Activated CD8-positive, alpha-beta memory T cell treated with anti-CD3 and anti-CD28 coated beads, Interleukin-2, amount 10 ng/mL, durations not matched to agents 7 days and 5 days (primary cell): ENCODE measurements around the gene FBN2. TPM values are rescaled to one million over a fixed set of nuclear protein-coding genes. Genes with fewer than 3 reads are reported as not detected.
"Not testable (repeated sequence)": the region's sequence is repeated elsewhere in the genome, so short reads cannot be mapped to it uniquely, and the experiment has no call there.

Experiments used
- ATAC-seq: fragments of 150-1000 bp; cut with Tn5 transposase; one replicate; pipeline ENCODE4 v1.10.0; 2021; ENCODE audit warnings: moderate library complexity
- CTCF ChIA-PET: fragments of 350-600 bp; sonication (Branson Sonifier 250); formaldehyde crosslinking; loops from one replicate; lab custom pipeline; 2021; ENCODE audit warnings: antibody characterized with exemption; lab: Charles Lee
- DNase-seq: peaks from one replicate; pipeline ENCODE4 v3.0.0-alpha.2; 2020
- H3K27ac Mint-ChIP-seq: one replicate; pipeline ENCODE4 v1.8.0; 2021; ENCODE audit warnings: mild to moderate bottlenecking, mixed read lengths
- H3K27me3 Mint-ChIP-seq: one replicate; pipeline ENCODE4 v1.8.0; 2021; ENCODE audit warnings: mixed read lengths
- H3K36me3 Mint-ChIP-seq: one replicate; pipeline ENCODE4 v1.8.0; 2021; ENCODE audit warnings: mild to moderate bottlenecking, mixed read lengths
- H3K4me1 Mint-ChIP-seq: one replicate; pipeline ENCODE4 v1.8.0; 2021; ENCODE audit warnings: mixed read lengths
- H3K4me3 Mint-ChIP-seq: one replicate; pipeline ENCODE4 v1.8.0; 2021; ENCODE audit warnings: mild to moderate bottlenecking, moderate library complexity, mixed read lengths
- H3K9me3 Mint-ChIP-seq: one replicate; pipeline ENCODE4 v1.8.0; 2022; ENCODE audit warnings: low read depth, mixed read lengths
- total RNA-seq, 2 experiments: library from RNA; stranded (reverse); gene quantifications; one replicate each; pipeline ENCODE4 v1.2.3, GENCODE V29; 2021

FBN2 gene
- total RNA-seq, 2 experiments from 2014 or later, result not detected

DNA sequence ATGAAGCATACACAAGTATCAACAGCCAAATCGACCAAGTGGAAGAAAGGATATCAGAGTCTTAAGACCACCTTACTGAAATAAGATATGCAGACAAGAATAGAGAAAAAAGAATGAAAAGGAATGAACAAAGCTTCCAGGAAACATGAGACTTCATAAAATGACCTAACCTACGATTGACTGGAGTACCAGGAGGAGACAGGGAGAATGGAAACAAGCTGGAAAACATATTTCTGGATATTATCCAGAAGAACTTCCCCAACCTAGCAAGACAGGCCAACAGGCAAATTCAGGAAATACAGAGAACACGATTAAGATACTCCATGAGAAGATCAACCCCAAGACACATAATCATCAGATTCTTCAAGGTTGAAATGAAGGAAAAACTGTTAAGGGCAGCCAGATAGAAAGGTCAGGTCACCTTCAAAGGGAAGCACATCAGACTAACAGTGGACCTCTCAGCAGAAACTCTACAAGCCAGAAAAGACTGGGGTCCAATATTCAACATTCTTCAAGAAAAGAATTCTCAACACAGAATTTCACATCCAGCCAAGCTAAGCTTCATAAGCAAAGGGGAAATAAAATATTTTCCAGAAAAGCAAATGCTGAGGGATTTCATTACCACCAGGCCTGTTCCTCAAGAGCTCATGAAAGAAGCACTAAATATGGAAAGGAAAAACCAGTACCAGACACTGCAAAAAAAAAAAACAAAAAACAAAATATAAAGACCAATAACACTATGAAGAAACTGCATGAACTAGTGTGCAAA is 80.7 kb downstream of the FBN2 start:
- H3K9me3 Mint-ChIP-seq, ATAC-seq, CTCF ChIA-PET, H3K4me1 Mint-ChIP-seq, H3K27ac Mint-ChIP-seq, H3K27me3 Mint-ChIP-seq, H3K4me3 Mint-ChIP-seq, H3K36me3 Mint-ChIP-seq, DNase-seq: not testable (repeated sequence)

DNA sequence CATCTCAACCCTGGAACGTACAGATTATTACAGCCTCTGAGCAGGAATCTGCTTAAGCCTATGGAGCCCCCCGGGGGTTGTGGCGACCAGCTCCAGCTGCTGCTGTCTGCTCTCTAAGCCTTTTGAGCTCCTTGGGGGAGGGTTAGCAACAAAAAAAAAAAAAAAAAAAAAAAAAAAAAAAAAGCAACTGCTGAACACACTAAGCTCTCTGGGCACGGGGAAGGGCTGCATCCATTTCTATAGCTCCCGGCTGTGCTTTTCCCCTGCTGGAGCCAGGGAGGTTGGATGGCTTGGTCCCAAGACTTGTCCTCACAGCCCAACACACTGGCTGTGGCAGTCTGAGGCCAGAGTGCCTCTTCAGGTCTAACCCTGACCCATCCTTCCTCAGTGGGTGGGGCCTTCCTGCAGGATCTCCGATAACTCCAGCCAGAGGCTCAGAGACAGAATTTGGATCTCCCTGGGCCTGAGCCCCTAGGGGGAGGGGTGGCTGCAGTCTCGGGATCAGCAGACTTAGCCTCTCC is 82.1 kb downstream of the FBN2 start:
- H3K9me3 Mint-ChIP-seq, result no peaks in the 10 kb centered on the region
- H3K4me1 Mint-ChIP-seq, result no peaks in the 10 kb centered on the region
- H3K27ac Mint-ChIP-seq, result no peak overlapping the region
- ATAC-seq (no peak), DNase-seq (no peak)
- H3K36me3 Mint-ChIP-seq, result no peaks in the 10 kb centered on the region
- CTCF ChIA-PET, result no interaction called here
- H3K27me3 Mint-ChIP-seq, result no peaks in the 10 kb centered on the region
- H3K4me3 Mint-ChIP-seq, result no peak overlapping the region

GRCh38 chr5:128453121-128453520 is 84.9 kb downstream of the FBN2 start:
- no peak overlapping the region for H3K4me3 Mint-ChIP-seq
- H3K27ac Mint-ChIP-seq, result no peak overlapping the region
- no peaks in the 10 kb centered on the region for H3K27me3 Mint-ChIP-seq
- H3K36me3 Mint-ChIP-seq, result no peaks in the 10 kb centered on the region
- CTCF ChIA-PET, result no interaction called here
- H3K4me1 Mint-ChIP-seq, result no peaks in the 10 kb centered on the region
- DNase-seq (no peak), ATAC-seq (no peak)
- H3K9me3 Mint-ChIP-seq, result no peaks in the 10 kb centered on the region

DNA sequence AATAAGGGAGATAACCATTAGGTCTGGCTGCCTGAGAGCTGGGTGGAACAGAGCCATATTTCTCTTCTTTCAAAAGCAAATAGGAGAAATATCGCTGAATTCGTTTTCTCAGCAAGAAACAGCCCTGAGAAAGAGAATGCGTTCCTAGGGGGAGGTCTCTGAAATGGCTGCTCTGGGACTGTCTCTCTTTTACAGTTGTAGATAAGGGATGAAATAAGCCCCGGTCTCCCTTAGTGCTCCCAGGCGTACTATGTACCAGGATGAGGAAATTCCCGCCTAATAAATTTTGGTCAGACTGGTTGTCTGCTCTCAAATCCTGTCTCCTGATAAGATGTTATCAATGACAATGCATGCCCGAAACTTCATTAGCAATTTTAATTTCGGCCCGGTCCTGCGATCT is 90.8 kb downstream of the FBN2 start:
- ATAC-seq, H3K27me3 Mint-ChIP-seq, CTCF ChIA-PET, H3K36me3 Mint-ChIP-seq, H3K9me3 Mint-ChIP-seq, H3K4me3 Mint-ChIP-seq, H3K27ac Mint-ChIP-seq, H3K4me1 Mint-ChIP-seq, DNase-seq: not testable (repeated sequence)

DNA sequence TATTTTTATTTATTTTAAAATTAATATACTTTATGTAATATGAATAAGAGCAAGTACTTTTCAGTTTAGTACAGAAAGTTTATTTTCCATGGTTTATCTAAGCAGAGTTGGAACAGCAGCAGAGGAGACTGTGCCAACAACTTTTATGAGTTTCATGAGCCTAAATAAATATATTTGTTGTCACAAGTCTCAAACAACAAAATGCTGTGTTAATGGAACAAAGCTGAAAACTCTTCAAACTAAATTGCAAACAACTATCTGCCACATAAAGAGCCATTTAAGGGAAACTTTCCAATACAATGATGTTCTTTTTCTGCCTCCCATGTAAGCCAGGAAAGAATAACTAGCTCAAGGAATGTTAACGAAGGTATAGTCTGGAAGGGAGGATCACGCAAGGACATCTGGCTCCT is 96.1 kb downstream of the FBN2 start:
- ATAC-seq (no peak), DNase-seq (no peak)
- H3K9me3 Mint-ChIP-seq, result no peaks in the 10 kb centered on the region
- no peak overlapping the region for H3K4me3 Mint-ChIP-seq
- no peaks in the 10 kb centered on the region for H3K27me3 Mint-ChIP-seq
- H3K36me3 Mint-ChIP-seq, result no peaks in the 10 kb centered on the region
- CTCF ChIA-PET, result no interaction called here
- H3K4me1 Mint-ChIP-seq, result no peaks in the 10 kb centered on the region
- H3K27ac Mint-ChIP-seq, result no peak overlapping the region

GRCh38 chr5:128441165-128441564 is 96.9 kb downstream of the FBN2 start:
- Mint-ChIP-seq H3K27ac (no peak overlapping the region), H3K9me3 (no peaks in the 10 kb centered on the region), H3K36me3 (no peaks in the 10 kb centered on the region), H3K27me3 (no peaks in the 10 kb centered on the region), H3K4me1 (no peaks in the 10 kb centered on the region), H3K4me3 (no peak overlapping the region)
- no peak for DNase-seq
- CTCF ChIA-PET, result no interaction called here
- ATAC-seq, result no peak

- H3K27me3 Mint-ChIP-seq, result no peaks in the 10 kb centered on the region
- CTCF ChIA-PET, result no interaction called here
- no peak overlapping the region for H3K4me3 Mint-ChIP-seq
Observed at GRCh38 chr5:128436749-128437188, 101.3 kb downstream of the FBN2 start.

DNA sequence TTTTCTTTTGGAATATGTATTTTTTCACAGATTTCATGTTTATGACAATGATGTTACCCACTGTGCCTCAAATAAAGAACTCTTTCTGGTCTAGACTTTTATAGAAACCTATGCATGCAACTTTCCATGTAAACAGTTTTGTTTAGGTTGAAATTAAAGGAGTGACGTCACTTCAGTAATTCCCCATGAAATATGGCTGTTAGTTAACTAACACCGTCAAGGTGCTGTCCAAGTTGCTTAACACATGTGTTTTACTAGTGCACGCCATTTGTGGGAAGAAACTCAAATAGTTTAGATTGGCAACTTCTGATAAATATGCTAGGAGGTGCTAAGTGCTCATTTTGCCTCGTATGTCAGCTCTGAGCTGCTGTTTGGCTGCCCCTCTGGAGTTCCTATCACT is 102.2 kb downstream of the FBN2 start:
- ATAC-seq, result no peak
- CTCF ChIA-PET, result no interaction called here
- Mint-ChIP-seq H3K27me3 (no peaks in the 10 kb centered on the region), H3K9me3 (no peaks in the 10 kb centered on the region), H3K27ac (no peak overlapping the region), H3K4me3 (no peak overlapping the region), H3K36me3 (no peaks in the 10 kb centered on the region), H3K4me1 (no peaks in the 10 kb centered on the region)
- no peak for DNase-seq

More at GRCh38 chr5:128436749-128437188, 101.3 kb downstream of the FBN2 start:
- Mint-ChIP-seq H3K4me1 (no peaks in the 10 kb centered on the region), H3K9me3 (no peaks in the 10 kb centered on the region), H3K36me3 (no peaks in the 10 kb centered on the region), H3K27ac (no peak overlapping the region)
- DNase-seq, result no peak
- ATAC-seq, result no peak

- CTCF ChIA-PET, result no interaction called here
- ATAC-seq (no peak), DNase-seq (no peak)
- Mint-ChIP-seq H3K9me3 (no peaks in the 10 kb centered on the region), H3K4me1 (no peaks in the 10 kb centered on the region), H3K36me3 (no peaks in the 10 kb centered on the region), H3K27ac (no peak overlapping the region), H3K27me3 (no peaks in the 10 kb centered on the region), H3K4me3 (no peak overlapping the region)
Observed at GRCh38 chr5:128434993-128435392, 103.1 kb downstream of the FBN2 start.

DNA sequence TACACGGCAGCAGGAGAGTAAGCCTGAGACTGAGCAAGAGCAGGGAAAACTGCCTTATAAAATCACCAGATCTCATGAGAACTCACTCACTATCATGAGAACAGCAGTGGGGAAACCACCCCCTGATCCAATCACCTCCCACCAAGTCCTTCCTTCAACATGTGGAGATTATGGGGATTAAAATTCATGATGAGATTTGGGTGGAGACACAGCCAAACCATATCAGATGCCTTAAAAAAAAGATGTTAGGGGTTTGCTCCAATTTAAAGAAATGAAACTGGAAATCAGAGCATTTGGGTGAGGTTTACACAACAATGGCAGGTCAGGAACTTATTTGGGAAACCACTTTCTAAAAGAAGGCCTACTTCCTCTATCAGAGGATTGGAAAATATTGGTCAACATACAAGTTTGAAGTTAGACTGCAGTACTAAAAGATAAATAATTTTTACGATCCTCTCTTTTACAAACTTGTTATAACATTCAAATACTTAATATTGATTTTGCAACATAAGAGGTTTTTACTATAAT is 105.1 kb downstream of the FBN2 start:
- no peaks in the 10 kb centered on the region for H3K36me3 Mint-ChIP-seq
- no peaks in the 10 kb centered on the region for H3K27me3 Mint-ChIP-seq
- no peak overlapping the region for H3K4me3 Mint-ChIP-seq

DNA sequence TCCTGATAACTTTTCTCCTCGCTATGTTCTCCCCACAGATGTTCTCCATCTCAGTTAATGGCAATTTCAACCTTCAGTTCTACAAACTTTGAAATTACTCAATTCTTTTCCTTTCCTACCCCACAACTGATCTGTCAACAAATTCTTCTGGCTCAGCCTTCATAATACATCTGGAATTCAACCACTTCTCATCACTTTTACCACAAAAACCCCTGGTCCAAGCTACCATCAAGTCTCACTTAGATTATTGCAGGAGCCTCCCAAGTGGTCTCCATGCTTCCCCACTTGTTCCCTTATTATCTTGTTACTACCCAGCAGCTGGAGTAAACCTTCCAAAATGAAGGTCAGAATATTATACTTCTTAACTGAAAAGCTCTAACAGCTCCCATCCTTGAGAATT is 110.1 kb downstream of the FBN2 start:
- no peaks in the 10 kb centered on the region for H3K4me1 Mint-ChIP-seq
- DNase-seq (no peak), ATAC-seq (no peak)
- no peak overlapping the region for H3K4me3 Mint-ChIP-seq
- H3K27ac Mint-ChIP-seq, result no peak overlapping the region
- no peaks in the 10 kb centered on the region for H3K36me3 Mint-ChIP-seq
- no peaks in the 10 kb centered on the region for H3K27me3 Mint-ChIP-seq
- CTCF ChIA-PET, result no interaction called here
- H3K9me3 Mint-ChIP-seq, result peaks cover 2% of the 10 kb centered on the region

More for the DNA sequence above, 105.1 kb downstream of the FBN2 start:
- ATAC-seq (no peak), DNase-seq (no peak)
- H3K4me1 Mint-ChIP-seq, result no peaks in the 10 kb centered on the region
- H3K9me3 Mint-ChIP-seq, result peaks cover under 1% of the 10 kb centered on the region
- no peak overlapping the region for H3K27ac Mint-ChIP-seq
- CTCF ChIA-PET, result no interaction called here

DNA sequence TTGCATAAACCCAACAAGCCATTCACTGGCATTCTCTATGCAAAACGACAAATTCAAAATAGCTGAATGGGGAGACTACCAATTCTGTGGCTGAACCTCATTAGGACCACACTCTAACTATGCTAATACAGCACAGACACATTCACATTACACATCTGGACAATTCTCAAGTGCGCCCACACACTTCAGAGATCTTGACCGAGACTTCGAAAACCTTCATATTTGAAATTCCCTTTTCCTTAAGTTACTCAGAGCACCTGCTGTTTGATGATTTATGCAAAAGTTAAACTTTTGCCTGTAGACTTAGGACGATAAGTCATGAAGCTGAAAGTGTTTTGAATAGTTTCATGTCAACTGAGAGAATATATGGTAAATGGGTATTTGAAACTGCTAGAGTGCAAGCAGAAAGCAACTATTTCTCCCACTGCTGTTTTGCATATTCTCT is 111.9 kb downstream of the FBN2 start:
- Mint-ChIP-seq H3K9me3 (peaks cover 2% of the 10 kb centered on the region), H3K4me3 (no peak overlapping the region), H3K4me1 (no peaks in the 10 kb centered on the region)

DNA sequence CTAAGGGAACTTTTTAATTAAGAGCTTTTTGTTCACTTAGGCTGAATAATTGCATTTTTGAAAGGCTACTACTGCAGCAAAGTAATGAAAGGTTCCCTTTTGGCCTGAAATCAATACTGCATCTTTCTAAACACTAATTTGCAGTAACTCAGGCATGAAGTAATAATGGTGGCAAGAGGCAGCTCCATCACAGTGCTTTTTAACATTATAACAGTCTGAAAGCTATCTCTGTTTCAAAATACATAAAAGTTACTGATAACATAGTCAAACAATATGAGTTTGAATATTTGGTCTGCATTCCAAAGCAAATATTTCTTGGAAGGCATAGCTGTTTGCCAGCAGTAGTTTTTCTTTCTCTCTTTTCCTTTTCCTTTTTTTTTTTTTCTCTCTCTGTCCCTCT is 113.4 kb downstream of the FBN2 start:
- H3K4me3 Mint-ChIP-seq, result no peak overlapping the region
- CTCF ChIA-PET, result no interaction called here
- no peaks in the 10 kb centered on the region for H3K4me1 Mint-ChIP-seq
- ATAC-seq, result no peak
- no peaks in the 10 kb centered on the region for H3K27me3 Mint-ChIP-seq
- H3K27ac Mint-ChIP-seq, result no peak overlapping the region
- H3K36me3 Mint-ChIP-seq, result no peaks in the 10 kb centered on the region
- H3K9me3 Mint-ChIP-seq, result peaks cover 2% of the 10 kb centered on the region
- no peak for DNase-seq

More for the DNA sequence above, 111.9 kb downstream of the FBN2 start:
- CTCF ChIA-PET, result no interaction called here
- DNase-seq (no peak), ATAC-seq (no peak)
- Mint-ChIP-seq H3K27ac (no peak overlapping the region), H3K36me3 (no peaks in the 10 kb centered on the region), H3K27me3 (no peaks in the 10 kb centered on the region)

GRCh38 chr5:128422612-128423011 is 115.4 kb downstream of the FBN2 start:
- Mint-ChIP-seq H3K4me1 (no peaks in the 10 kb centered on the region), H3K36me3 (no peaks in the 10 kb centered on the region), H3K9me3 (no peaks in the 10 kb centered on the region), H3K27me3 (no peaks in the 10 kb centered on the region), H3K4me3 (no peak overlapping the region), H3K27ac (no peak overlapping the region)
- no peak for DNase-seq
- no peak for ATAC-seq
- CTCF ChIA-PET, result no interaction called here
